ENCODE results near the gene FBXO28.
"Not testable (repeated sequence)": the region's sequence is repeated elsewhere in the genome, so short reads cannot be mapped to it uniquely, and the experiment has no call there.

The FBXO28 gene

DNA sequence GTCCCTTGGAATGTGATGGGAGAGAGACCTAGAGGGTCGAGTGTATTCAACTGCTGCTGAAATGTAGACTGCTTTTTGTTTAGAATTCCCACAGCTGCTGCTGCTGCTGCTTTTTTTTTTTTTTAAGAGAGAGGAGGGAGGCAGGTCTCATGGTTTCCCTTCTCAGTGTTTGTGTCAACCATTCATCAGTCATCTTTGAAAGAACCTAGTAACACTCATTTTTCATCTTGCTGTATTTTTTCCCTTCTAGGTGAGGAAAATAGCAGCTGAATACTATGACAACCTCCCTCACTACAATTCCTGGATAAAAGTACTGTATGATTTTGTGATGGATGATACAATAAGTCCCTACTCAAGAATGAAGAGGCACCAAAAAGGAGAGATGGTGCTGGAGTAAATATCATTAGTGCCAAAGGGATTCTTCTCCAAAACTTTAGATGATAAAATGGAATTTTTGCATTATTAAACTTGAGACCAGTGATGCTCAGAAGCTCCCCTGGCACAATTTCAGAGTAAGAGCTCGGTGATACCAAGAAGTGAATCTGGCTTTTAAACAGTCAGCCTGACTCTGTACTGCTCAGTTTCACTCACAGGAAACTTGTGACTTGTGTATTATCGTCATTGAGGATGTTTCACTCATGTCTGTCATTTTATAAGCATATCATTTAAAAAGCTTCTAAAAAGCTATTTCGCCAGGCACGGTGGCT lies 78.3 kb downstream of the FBXO28 start:
- DNase-seq = no peak

DNA sequence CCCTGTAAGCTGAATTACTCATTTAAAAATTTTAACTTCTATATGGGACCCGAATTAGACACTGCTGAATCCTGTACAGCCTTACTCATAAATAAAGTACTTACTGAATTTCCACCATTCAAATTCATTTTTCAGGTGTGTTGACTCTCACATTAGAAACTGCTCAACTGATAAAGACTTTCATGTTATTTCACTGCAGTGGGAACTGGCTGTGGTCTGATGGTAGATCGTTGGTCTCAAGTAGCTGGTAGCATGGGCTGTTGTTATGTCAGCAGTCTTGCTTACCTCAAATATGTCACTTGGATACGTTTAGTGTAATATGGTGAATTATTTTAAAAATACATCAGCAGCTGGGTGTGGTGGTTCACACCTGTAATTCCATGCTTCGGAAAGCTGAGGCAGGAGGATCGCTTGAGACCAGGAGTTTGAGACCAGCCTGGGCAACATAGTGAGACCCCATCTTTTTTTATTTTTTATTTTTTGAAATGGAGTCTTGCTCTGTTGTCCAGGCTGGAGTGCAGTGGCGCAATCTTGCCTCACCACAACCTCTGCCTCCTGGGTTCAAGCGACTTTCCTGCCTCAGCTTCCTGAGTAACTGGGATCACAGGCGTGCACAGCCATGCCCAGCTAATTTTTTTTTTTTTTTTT lies 79.5 kb downstream of the FBXO28 start:
- DNase-seq = no peak

DNA sequence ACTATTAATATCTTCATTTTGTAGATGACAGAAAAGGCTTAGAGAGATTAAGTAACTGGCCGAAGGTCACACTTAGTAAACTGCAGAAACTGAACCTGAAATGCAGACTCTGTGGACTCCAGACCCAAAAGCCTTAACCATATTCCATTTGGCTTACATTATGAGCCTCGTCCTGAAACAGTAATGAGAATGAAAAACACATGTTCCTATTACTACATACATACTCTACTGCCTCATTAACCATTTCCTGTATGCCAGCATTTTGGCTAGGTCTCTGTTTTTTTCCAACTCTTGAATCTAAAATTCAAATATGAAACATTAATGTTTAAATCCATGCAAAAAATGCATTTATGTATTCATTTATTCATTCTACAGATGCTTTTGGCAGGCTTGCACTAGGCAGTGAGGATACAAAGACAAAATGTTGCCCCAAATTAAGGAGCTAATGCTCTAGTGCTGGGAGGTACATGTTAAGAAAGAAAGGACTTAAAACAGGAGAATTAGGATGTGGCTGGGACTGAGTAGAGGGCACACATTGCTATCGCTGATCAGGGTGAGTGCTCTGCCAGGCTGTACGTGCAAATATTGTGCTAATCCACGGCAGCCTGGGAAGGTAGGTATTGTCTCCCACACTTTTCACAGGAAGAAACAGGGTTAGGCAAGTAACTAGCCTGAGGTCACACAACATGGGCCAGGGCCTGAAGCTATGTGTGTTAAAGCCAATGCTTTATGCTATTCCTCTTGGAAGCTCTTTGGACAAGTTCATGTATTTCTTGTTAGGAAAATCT lies 83.1 kb downstream of the FBXO28 start:
- no peak for DNase-seq

DNA sequence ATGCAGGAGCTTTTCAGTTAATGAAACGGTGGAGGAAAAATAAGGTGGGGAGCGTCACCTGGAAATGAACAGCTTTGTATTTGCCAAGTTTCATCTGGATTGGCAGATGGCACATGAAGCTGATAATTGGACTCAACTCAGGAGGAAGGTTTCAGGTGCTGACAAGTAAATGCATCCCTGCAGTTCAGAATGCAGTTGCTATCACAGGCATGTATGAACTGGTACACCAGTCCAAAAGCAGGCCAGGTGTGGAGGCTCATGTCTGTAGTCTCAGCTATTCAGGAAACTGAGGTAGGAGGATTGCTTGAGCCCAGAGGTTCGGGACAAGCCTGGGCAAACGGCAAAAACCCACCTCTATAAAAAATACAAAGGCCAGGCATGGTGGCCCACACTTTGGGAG lies 84.7 kb downstream of the FBXO28 start:
- DNase-seq = no peak

DNA sequence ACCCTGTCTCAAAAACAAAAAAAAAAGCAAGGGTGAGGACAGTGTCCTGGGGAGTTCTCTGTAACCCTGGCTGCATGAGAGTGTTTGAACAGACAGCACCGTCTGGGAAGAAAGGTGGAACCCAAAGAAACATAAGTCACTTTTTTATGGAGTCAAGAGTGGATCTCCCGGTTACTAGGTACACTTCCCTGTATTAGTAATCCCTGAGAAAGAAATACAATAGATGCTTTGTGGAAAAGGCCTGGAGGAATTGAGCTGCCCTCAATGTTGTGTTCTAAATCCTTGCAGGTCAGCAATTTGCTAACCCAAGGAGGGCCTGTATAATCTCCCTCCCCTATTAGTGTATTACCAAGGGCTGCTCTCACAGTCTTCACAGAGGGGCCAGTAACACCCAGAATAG lies 85.8 kb downstream of the FBXO28 start:
- DNase-seq = no peak

DNA sequence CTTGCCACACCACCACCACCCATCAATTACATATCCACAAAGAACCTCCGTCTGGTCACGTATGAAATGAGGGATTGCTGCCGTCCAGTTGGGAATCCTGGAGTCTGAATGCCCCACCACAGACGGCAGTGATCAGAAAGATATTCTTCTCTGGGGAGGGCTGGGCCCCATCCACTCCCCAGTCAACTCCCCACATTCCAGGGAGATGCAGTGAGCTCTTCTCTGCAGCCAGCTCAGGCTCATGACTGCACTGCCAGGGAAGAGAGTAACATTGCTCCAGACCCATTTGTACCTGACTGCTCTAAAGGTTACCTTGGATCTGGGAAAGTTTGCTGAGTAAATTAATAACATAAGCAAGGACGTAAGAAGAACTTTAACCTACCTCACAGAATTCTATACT lies 87.5 kb downstream of the FBXO28 start:
- no peak for DNase-seq

DNA sequence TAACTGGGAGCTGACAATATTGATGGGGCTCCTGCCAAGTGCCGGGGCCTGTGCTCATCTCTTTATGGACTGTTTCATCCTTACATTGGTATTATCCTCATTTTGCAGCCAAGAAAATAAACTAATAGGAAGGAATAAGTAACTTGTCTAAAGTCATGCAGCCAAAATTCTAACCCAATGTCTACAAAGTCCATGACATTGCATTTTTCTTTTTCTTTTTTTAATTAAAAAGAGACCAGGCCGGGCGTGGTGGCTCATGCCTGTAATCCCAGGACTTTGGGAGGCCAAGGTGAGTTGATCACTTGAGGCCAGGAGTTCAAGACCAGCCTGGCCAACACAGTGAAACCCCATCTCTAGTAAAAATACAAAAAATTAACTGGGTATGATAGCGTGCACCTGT lies 87.9 kb downstream of the FBXO28 start:
- DNase-seq = no peak

DNA sequence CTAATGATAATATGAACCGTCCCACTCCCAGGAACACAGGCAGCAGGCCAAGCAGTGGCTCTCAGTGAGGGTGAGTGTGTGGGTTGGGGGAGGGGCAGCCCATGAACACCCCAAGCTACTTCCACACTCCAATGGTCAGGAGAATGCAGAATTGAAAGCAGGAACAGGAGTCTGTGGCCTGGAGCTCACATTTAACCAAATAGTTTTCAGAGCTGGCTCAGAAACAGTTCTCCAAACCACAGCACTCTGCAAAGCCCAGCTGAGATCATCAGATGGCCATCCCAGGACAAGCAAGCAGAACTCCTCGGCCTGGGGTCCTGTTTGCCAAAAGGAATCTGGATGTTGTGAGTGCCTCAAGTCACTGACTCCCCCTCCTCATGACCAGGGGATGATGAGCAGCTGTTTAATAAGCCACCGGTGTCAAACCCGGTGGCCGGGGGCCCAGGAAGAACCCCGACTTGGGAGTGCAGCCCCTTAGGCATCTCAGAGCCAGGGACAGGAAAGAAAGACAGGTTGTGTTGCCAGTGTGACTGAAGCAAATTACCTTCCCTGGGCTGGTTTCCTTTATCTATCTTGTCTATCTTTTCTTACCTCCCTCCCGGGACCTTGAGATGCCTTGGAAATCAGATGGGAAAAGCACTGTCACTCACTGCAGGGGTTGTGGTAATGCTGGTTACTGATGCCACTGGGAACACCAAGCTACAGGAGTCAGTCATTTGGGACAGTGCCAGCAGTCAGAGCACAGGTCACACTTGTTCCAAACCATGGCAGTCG lies 89.5 kb downstream of the FBXO28 start:
- no peak for DNase-seq

DNA sequence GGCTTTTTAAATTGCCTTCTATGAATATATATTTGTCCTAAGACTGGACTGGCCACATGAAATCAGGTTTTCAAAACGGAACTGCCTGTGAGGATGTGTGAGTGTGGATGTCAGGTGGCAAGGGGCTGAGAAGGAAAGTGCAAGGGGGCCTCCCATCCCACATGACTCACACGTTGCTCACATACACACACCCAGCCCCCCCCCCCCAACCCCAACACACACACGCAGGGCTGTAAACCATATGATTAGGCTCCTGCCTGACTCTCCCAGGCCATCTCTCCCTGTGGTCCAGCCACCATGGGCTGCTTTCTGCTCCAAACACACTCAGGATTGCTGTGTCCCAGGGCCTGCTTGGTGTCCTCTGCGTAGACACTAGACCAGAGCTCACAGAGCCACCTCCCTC lies 91.5 kb downstream of the FBXO28 start:
- no peak for DNase-seq

DNA sequence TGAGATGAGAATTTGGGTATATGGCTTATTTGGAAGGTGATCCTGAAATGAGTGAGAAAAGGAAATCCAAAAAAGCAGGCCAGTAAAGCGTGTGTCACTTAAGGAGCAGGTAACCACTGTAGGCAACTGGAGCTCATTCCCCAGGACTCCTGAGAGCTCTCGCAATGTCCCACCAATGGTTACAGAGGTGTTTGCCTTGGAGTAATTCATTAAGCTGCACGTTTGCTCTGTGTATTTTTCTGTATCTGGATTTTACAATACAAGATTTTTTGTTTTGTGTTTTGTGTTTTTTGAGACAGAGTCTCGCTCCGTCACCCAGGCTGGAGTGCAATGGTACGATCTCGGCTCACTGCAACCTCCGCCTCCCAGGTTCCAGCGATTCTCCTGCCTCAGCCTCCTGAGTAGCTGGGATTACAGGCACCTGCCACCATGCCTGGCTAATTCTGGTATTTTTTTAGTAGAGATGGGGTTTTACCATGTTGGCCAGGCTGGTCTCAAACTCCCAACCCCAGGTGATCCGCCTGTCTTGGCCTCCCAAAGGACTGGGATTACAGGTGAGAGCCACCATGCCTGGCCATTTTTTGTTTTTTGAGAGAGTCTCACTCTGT lies 92.1 kb downstream of the FBXO28 start:
- not testable (repeated sequence) for DNase-seq

DNA sequence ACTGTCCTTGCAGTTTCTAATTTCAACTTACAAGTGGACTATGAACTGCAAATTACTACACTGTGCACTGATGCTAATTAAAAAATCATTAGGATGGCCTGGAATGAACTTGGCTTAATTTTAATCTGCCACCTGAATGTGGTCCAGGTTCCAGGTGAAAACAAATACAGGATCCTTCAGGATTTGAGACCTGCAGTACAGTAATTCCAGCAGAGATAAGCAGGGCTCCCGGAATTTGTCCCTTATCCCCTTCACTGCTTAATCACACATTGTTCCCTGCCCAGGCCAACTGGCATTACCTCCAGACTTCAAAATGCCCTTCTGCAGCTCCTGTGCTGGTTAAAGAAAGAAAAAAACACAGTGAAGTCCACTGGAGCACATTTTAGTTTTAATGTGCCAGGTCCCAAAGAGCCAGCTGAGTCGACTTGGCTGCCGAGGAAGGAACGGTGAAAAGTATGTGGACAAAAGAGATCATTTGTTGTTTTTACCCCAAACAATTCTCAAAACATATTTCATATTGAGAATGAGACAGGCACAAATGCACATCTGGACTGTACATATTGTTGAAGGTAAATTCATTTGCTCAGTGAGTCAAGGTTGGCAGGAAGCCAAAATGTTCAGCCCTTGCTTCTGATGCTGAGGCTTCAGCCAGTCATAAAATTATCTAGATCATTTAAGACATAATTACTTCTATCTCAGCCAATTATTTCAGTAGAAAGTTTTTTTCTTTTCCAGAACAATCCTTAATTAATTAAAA lies 97.5 kb downstream of the FBXO28 start:
- DNase-seq = no peak
